ENCODE results near the gene UBE2D2.

DNA sequence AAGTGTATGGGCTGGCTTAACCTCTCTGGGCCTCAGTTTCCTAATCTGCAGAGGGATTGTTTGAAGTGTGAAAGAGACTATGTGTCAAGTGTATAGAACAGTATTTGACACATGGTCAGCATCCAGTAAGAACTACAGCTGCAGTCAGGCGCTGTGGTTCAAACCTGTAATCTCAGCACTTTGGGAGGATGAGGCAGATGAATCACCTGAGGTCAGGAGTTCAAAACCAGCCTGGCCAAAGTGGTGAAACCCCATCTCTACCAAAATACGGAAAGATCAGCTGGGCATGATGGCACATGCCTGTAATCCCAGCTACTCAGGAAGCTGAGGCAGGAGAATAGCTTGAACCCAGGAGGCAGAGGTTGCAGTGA lies 46.7 kb upstream of the UBE2D2 start:
- TF ChIP-seq, protein P1, sequence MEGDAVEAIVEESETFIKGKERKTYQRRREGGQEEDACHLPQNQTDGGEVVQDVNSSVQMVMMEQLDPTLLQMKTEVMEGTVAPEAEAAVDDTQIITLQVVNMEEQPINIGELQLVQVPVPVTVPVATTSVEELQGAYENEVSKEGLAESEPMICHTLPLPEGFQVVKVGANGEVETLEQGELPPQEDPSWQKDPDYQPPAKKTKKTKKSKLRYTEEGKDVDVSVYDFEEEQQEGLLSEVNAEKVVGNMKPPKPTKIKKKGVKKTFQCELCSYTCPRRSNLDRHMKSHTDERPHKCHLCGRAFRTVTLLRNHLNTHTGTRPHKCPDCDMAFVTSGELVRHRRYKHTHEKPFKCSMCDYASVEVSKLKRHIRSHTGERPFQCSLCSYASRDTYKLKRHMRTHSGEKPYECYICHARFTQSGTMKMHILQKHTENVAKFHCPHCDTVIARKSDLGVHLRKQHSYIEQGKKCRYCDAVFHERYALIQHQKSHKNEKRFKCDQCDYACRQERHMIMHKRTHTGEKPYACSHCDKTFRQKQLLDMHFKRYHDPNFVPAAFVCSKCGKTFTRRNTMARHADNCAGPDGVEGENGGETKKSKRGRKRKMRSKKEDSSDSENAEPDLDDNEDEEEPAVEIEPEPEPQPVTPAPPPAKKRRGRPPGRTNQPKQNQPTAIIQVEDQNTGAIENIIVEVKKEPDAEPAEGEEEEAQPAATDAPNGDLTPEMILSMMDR (IDR thresholded peaks at IDR 0.05): no peak
- no peak for TF ChIP-seq EP300 (IDR thresholded peaks at IDR 0.05)
- TF ChIP-seq POLR2AphosphoS5 (IDR thresholded peaks at IDR 0.05): no peak

Data from upper lobe of left lung (tissue), 4 donors.